ENCODE results near the gene BCL11B.

BCL11B gene

GRCh38 chr14:99125113-99125512, 146.9 kb downstream of the BCL11B start:
- in situ Hi-C loops (cut with MboI; ENCODE audit: low sequenced_read_pairs) = no loop called here

- in situ Hi-C loops (cut with MboI; ENCODE audit: low sequenced_read_pairs) = no loop called here
Measured at GRCh38 chr14:99124482-99125105, 147.4 kb downstream of the BCL11B start.

GRCh38 chr14:99123208-99123870, 148.7 kb downstream of the BCL11B start:
- in situ Hi-C loops (cut with MboI; ENCODE audit: low sequenced_read_pairs) = no loop called here

- in situ Hi-C loops (cut with MboI; ENCODE audit: low sequenced_read_pairs) = no loop called here
Measured at GRCh38 chr14:99122521-99123125, 149.4 kb downstream of the BCL11B start.

- in situ Hi-C loops (cut with MboI; ENCODE audit: low sequenced_read_pairs) = no loop called here
Measured at GRCh38 chr14:99121319-99121875, 150.6 kb downstream of the BCL11B start.

GRCh38 chr14:99120526-99121318, 151.3 kb downstream of the BCL11B start:
- in situ Hi-C loops (cut with MboI; ENCODE audit: low sequenced_read_pairs) = no loop called here

- in situ Hi-C loops (cut with MboI; ENCODE audit: low sequenced_read_pairs) = no loop called here
Measured at GRCh38 chr14:99119554-99120525, 152.2 kb downstream of the BCL11B start.

Measured in HL-60/S4 (cell line).